AML-193 (cell line): ENCODE measurements around the gene TMEM127.
"Not testable (repeated sequence)": the region's sequence is repeated elsewhere in the genome, so short reads cannot be mapped to it uniquely, and the experiment has no call there.

Experiments used
- DNase-seq, 2 experiments: peaks; one replicate each; lab custom pipeline; 2025; lab: John Stamatoyannopoulos, UW

TMEM127 gene, protein sequence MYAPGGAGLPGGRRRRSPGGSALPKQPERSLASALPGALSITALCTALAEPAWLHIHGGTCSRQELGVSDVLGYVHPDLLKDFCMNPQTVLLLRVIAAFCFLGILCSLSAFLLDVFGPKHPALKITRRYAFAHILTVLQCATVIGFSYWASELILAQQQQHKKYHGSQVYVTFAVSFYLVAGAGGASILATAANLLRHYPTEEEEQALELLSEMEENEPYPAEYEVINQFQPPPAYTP

DNA sequence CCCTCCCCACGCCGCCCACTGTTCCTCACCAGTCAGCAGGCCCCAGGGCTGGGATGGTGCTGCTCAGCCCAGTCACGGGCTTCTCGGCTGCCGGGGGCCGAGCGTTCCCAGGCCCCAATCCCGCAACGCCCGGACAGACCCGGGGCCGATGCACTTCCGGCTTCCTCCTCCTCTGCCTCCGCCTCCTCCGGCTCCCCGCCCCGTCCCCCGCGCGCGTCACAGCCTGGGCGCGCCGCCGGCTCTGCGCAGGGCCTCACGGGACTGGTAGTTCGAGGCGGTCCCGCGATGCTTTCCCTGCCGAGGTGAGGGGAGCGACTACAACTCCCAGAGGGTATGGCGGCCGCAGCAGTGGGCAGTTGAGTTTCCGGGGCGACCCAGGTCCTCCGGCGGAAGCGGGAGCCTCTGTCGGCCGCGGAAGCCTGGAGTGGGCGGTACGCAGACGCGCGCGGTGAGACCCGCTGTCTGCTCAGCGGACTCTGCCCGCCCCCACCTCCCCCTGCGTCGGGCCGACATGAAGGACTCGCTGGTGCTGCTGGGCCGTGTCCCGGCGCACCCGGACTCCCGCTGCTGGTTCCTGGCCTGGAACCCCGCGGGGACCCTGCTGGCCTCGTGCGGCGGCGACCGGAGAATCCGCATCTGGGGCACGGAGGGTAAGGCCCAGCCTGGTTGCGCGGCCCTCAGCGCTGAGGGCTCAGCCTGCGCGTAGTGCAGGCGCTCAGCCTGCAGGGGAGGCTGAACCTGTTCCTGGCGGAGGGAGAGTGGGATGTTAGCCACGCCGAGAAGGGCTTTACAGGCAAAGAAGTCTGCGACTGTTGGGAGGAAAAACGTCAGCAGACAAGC, at the start of gene TMEM127, which contains the start of gene CIAO1:
Gene TMEM127 (minus strand): TSS at position 158 of the 840 bp plus-strand sequence. CDS start 616 bp downstream, outside the sequence.
Gene CIAO1 (plus strand): TSS at position 386 of the 840 bp plus-strand sequence. CDS start 126 bp downstream, at position 512.
- peak; percentile 97 for DNase-seq

DNA sequence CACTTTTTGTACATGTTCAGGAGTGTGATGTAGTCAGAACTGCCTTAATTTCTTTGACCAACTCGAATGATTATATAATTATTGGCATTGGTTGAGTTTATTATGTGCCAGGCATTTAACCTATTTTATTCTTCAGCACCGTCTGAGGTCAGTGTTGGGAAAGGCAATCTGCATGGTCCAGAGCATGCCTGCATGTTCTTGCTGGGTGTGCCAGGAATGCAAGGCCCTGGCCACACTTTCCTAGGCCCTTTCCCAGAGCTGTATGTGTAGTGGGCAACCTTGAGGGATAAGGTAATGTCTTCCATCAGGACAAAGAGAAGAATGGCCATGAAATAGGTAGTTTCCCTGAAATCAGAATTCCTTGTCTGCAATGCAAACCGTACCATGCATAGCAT, 49.2 kb upstream of the TMEM127 start:
- DNase-seq: no peak

DNA sequence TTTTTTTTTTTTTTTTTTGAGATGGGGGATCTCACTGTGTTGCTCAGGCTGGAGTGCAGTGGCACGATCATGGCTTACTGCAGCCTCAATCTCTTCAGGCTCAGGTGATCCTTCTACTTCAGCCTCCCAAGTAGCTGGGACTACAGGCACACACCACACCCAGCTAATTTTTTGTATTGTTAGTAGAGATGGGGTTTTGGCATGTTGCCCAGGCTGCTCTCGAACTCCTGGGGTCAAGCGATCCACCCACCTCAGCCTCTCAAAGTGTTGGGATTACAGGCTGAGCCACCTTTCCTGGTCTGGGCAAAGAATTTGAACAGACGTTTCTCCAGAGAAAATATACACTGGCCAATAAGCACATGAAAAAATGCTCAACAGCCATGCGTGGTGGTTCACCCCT, 42.5 kb upstream of the TMEM127 start:
- DNase-seq: no peak

DNA sequence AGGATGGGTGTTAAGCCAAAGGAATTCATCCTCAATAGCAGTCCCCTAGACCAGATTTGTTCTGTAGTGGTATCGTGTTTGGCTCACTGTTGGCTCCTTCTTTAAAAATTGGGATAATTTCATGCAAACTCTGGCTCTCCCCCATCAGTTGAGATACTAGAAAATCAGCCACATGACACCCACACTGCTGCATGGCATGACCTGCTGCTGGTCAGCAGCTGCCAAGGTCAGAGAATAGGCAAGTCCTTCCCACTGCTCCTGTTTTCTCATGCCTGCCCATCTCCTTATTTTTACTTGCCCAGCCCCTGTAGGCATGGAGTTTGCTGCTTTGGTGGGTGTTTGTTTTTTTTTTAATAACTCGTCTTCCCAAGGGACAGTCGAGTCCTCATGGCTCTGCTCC, 40.6 kb upstream of the TMEM127 start:
- no peak for DNase-seq

DNA sequence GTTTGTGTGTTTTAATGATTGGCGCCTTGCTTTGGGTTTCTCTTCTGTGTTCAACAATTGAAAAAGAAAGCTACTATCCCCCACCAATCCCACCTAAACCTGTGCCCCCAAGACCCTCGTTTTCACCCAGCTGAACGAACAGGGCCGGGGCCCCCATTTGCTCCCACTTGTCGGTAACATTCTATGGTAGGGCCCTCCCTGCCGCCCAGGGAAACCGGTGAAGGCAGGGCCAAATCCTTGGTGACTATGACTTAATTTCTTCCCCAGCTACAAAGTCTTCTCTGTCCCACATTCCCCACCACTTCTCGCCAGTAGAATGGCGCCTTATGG, 40.1 kb upstream of the TMEM127 start:
- no peak for DNase-seq

DNA sequence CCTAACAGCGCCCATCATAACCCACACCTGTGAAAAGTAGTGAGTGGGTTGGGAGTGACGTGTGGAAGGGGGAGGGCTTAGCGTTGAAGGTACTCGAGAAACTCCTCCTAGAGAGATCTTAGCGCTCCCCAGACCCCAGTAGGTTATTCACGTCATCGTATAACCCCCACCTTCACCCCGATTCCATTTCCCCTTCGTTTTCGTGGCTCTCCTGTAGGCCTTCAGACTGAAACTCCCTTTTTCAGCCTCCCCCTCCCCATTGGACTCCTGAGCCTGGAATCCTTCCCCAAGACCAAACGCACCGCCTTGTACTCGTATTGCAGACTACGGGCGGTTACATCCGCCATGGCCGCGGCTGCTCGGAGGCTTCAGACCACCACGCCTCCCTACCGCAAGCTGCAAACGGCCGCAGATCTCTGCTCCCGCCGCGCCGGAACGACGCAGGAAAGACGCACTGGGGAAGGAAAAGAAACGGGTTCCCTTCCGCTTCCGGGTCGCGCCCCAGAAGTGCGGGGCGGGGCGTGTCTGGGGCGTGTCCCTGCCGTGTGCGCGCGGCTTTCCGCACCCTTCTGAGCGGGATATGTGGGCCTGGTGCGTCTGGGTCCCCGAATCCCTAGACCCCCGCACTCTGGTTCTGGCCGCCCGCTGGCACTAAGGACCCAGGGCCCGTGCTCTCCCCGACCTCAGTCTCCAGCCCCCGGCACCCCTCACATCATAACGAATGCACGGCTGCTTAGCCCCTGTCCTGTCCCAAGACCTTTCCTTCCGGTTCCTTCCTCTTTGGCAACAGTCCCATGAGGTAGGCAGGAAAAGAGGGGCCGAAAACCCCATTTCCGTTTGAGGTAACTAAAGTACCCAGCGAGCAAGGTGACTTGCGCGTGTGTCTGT, 39.5 kb upstream of the TMEM127 start, which contains the start of gene SNRNP200:
Gene SNRNP200 (minus strand): TSS at position 456 of the 888 bp plus-strand sequence. CDS start 109 bp downstream, at position 347.
- DNase-seq: peak; percentile 80 to 81

DNA sequence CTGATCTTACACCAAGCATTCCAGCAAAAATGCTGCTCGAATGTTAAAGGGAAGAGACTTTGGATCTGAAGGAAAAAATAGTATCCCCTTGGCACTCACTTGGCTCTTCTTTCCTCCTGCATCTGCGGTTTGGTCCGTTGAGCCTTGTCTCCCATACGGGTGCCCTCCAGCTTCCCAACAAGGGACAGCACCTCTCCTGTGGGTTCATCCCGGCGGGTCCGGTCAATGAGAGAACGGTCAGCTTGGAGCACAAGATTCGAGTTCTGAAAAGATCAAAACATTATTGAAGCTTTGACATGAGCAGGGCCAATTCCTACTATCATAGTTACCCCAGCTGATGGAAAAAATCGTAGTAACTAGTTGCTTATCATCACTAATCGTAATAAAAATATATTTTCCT, 38.8 kb upstream of the TMEM127 start:
- DNase-seq: no peak

DNA sequence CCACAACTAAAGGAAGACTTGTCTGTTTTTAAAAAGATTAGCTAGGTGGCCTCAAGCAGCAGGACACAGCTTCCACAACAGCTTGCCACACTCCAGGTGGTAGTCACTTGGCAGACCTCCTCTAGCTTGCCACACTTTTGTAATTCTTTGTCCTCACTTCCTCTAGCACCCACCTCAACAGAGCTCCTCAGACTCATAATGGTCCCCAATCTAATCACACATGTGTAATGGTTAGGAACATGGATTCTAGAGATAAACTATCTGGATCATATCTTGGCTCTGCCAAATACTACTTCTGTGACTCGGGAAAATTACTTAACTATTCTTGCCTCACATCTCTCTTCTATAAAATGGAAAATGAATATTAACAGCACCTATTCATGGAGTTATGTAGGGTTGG, 36.1 kb upstream of the TMEM127 start:
- DNase-seq: no peak

DNA sequence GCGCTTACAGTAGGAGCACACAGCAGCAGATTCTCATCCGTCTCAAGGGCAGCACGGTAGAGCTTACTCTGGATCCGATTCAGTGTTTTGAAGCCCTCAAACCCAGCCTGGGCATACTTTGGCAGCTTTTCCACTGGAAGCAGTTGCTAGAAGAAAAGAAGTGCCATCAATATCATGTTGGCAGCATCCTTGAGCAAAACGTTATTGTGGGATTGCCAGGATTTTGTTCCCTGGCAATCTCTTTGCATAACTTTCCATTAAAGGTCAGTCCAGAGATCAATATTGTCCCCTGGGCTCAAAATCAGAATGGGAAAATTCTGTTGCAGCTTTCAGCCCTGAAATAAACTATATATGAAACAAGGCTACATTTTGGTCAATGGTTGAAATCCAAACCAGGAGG, 31.1 kb upstream of the TMEM127 start:
- no peak for DNase-seq

DNA sequence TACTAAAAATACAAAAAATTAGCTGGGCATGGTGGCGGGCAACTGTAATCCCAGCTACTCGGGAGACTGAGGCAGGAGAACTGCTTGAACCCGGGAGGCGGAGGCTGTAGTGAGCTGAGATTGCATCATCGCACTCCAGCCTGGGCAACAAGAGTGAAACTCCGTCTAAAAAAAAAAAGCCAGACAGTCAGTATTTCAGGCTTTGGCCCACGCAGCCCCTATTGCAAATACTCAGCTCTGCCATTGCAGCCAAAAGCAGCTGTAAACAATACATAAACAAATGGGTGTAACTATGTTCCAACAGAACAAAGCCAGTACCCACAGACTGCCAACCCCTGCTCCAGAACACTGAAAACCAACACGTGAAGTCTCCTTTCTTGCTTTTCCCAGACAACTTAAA, 28.5 kb upstream of the TMEM127 start:
- not testable (repeated sequence) for DNase-seq

DNA sequence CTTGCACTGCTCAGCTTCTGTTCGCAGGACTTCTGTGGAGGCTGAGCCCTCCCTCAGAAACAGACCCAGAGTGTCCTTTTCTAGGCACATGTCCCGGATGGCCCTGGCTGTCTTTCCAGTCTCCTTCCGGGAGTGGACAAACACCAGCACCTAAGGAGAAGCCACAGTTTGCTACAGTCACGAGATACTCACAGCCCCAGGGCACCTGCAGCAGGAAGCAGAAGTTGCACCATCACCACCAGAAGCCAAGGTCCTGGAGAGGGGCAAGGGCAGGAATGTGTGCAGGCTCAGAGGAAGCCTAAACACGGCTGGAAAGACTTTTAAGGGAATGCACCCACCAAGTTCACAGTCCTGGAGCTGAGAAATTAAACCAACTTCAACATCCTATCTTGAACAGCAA, 26.0 kb upstream of the TMEM127 start:
- DNase-seq: peak in 1 of 2 experiments; percentile 28

DNA sequence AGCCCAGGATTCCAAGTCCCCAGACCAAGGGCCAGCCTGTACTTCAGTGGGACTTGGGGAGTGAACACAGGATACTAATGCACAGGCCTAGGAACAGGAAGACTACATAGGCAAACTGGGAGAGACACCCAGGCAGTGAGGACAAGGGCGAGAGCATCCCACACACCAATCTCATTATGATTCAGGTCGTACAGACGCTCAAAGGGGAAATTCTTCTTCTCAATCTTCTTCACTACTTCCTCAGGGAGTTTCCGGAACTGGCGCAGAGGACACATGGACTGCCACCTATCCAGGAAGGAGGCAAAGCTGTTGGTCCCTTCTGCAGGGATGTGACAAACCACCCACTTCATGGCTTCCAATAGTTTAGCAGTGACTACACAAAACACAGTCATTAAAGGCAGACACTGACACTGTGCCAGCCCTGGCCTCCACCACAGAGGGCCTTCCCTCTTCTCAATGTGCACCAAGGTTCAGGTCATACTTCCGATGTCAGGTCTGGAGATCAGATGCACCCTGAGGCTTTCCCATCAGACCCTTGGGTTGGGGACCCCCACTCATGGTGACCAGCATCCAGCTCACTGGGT, 21.6 kb upstream of the TMEM127 start:
- no peak for DNase-seq

DNA sequence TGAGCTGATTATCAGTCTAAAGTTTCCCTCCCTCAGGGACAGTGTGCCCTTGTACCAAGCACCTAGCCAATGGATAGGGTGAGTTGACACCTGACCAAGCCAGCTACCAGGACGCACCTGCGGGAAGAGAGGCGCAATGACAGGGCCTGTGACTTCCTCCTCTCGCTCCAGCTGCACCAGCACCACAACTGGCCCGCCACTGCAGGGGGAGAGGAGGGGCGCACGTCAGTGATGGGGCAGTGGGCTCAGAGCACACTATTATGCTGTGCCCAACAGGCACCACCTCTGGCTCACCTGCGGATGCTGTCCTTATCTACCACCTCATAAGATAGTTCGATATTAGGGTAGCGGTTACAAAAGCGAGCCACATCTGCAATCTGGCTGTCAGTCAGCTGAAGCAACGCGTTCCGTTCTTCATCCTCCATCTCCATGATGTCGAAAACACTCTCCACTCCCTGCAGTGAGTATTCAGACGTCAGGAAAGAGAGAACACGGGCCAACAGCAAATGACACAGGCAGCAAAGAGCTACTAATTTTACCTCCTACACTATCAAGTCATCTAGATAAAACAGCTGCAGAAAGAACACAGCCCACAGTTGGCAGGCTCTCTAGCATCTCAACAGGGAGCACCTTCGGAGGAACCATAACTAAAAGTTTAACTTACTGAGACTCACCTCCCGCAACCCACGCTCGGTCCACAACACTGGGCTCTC, 11.1 kb upstream of the TMEM127 start:
- no peak for DNase-seq

DNA sequence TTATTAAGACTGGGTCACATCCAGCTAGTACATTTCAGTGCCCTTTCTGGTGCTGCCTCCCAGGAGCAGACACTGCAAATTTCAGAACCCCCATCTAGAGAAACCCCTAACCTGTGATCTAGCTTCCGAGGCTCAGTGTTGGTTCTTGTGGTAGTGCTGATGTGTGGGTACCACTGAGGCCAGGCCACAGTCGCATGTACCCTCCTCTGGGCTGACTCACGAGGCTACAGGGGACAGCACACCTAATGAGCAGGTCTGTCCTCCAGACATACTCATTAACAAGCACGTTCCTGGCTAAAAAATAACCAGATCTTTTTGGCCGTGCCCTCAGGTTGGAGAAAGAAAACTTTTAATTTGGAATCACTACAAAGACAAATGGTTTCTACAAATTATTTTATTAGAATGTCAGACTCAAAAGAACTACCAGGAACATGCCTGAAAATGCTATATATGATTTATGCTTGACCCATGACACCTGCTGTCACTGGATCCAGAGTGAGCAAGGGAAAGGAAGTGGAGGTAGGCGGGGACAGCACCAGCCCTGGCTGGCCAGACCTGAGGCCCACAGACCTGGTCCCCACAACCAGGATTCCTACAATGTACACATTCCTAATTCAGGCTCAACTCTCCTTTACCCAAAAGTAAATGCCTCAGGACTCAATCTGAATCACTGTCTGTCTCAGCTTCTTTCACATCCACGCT, 8.7 kb upstream of the TMEM127 start:
- no peak for DNase-seq

DNA sequence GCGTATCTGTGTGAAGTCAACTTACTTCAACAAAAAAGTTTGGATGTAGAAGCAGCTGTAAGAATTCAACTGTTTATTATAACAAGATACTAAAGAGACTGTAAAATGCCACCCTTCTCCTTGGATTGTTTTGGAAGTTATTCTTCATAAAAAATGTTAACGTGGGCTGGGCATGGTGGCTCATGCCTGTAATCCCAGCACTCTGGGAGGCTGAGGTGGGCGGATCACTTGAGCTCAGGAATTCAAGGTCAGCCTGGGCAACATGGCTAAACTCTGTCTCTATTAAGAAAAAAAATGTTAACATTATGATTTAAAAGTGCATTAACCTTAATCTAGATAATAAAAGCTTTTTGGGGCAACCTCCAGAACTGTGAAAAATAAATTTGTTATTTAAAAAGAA, 8.0 kb upstream of the TMEM127 start:
- DNase-seq: no peak

DNA sequence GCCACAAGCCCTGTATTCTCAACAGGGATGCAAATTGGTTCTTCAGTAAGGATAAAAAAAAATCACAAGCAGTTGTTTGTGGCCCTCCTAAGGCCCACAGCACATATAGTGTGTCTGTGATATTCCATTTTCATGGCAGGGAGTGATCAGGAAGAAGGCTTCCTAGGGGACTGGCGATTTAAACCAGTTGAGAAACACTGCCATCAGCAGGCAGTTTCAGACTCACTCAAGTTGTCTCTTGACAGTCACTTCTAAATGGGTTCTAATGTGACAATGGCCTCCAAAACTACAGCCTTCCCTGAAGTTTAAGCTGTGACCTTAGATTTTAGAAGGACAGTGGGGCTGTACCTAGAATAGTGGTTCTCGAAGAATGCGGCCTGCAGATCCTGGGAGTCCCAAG, 6.2 kb upstream of the TMEM127 start:
- no peak for DNase-seq

DNA sequence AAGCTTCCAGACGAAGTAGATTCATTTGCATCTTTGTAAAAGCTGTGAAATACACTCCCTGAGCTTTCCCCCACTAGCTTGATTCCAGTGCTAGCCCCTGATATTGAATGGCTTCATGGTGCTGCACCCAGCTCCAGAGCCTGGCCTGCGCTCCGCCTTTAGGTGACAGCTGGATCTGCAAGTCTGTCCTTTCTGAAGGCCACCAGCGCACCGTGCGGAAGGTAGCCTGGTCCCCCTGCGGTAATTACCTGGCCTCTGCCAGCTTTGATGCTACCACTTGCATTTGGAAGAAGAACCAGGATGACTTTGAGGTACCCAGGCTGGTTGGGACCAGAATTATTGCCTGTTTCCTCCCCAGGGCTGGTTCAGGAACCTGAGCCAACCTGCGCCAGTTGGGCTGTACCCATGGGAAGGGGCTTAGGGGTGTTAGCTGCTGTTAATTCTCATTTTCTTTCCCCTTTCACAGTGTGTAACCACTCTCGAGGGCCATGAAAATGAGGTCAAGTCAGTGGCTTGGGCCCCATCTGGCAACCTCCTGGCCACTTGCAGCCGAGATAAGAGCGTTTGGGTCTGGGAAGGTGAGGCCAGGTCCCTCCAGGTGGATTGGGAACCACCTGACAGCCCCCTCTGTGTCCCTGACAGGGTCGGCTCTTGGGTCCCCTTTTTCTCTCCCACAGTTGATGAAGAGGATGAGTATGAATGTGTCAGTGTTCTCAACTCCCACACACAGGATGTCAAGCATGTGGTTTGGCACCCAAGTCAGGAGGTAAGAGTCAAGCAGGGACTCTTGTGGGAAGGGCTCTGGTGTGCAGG, 1.6 kb upstream of the TMEM127 start:
- peak in 1 of 2 experiments; percentile 57 for DNase-seq

DNA sequence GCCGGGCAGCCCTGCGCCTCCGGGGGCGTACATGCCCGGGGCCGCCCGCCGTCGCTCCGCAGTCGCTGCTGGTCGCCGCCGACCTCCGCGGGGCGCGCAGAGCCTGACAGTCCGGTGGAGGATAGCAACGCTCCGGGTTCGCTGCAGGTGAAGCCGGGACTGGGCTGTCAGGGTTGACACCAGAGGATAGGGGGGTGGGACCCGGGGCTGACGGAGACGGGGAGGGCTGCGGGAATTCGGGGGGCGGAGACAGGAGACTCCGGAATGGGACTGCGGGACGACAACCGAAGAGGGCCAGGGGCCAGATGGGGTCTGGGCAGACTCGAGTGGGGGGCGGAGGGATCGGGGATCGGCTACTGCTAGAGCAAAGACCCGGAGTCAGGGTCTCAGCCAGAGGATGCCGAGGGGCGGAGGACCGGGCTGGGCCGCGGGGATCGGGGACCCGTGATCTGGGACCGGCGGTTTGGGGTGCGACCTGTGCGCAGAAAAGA, 403 bp downstream of the TMEM127 start:
- peak in 1 of 2 experiments; percentile 40 for DNase-seq

DNA sequence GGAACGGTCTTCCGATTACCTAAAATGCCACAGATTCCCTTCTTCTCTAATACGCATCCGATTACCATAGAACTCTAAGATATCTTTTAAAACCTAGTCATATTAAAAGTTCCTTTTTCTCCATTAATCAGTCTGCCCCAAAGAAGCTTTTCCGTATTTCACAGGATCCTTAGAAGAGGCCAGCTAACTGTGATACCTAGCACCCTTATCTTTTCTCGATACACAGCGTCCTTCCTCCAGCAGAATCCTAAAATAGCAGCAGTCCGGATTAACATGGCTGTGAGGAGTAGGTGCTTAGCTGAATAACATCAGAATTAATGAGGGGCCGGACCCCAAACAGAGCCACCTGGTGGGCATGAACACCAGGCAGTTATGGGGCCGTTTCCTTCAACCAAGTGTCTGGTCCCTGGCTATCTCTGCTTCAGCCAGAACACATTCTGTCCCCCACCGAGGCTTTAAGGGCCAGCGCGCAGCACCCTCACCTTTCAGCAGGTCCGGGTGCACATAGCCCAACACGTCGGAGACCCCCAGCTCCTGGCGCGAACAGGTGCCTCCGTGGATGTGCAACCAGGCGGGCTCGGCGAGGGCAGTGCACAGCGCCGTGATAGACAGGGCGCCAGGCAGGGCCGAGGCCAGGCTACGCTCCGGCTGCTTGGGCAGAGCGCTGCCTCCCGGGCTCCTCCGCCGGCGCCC, 995 bp downstream of the TMEM127 start:
- peak; percentile 6 to 28 for DNase-seq
